NB4 (cell line): ENCODE results near the gene NIFK.

ENCODE experiments used
- CTCF ChIP-seq: IDR thresholded peaks from one replicate; pipeline ENCODE4 v1.5.1; 2012; ENCODE audit warnings: low read depth, low read length
- MAX ChIP-seq: IDR thresholded peaks from 2 replicates; pipeline ENCODE4 v1.6.1; 2011; ENCODE audit warnings: low read depth, low read length
- MYC ChIP-seq: IDR thresholded peaks from 2 replicates; pipeline ENCODE4 v1.6.1; 2011; ENCODE audit warnings: low read depth, low read length
- POLR2A ChIP-seq: IDR thresholded peaks from 2 replicates; pipeline ENCODE4 v1.6.1; 2011; ENCODE audit warnings: mild to moderate bottlenecking; ENCODE audit not compliant: insufficient read length; ENCODE audit errors: extremely low read depth

- TF ChIP-seq CTCF (no peak), POLR2A (no peak), MYC (no peak), MAX (no peak)
Observed at GRCh38 chr2:121688820-121689219, 47.9 kb downstream of the NIFK start.
